ENCODE data around the gene C1orf52. TPM values are rescaled to one million over a fixed set of nuclear protein-coding genes. Genes with fewer than 3 reads are reported as not detected.

C1orf52 gene
- total RNA-seq, 1 donor from 2014 or later, result 55.8 TPM

GRCh38 chr1:85240174-85240601, 19.3 kb downstream of the C1orf52 start:
- no peaks in the 10 kb centered on the region for H3K79me2 ChIP-seq (ENCODE audit: low read depth)
- H3K27ac ChIP-seq, result peak overlapping the region; percentile 50
- TF ChIP-seq EZH2phosphoT487 (IDR thresholded peaks at IDR 0.05), result no peak
- no peak for TF ChIP-seq EZH2 (IDR thresholded peaks at IDR 0.05)
- TF ChIP-seq, protein P1, sequence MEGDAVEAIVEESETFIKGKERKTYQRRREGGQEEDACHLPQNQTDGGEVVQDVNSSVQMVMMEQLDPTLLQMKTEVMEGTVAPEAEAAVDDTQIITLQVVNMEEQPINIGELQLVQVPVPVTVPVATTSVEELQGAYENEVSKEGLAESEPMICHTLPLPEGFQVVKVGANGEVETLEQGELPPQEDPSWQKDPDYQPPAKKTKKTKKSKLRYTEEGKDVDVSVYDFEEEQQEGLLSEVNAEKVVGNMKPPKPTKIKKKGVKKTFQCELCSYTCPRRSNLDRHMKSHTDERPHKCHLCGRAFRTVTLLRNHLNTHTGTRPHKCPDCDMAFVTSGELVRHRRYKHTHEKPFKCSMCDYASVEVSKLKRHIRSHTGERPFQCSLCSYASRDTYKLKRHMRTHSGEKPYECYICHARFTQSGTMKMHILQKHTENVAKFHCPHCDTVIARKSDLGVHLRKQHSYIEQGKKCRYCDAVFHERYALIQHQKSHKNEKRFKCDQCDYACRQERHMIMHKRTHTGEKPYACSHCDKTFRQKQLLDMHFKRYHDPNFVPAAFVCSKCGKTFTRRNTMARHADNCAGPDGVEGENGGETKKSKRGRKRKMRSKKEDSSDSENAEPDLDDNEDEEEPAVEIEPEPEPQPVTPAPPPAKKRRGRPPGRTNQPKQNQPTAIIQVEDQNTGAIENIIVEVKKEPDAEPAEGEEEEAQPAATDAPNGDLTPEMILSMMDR (IDR thresholded peaks at IDR 0.05), result peak; percentile 18
- Mint-ChIP-seq H3K9me3 (no peaks in the 10 kb centered on the region), H3K36me3 (no peaks in the 10 kb centered on the region), H3K4me1 (peaks cover 7% of the 10 kb centered on the region), H3K27me3 (ENCODE audit: insufficient read depth, low read depth) (no peaks in the 10 kb centered on the region), H3K4me3 (no peak overlapping the region), H3K27ac (no peak overlapping the region)
- no peaks in the 10 kb centered on the region for H3K9me3 ChIP-seq (ENCODE audit: low read depth)
- peak; percentile 41 for DNase-seq (ENCODE audit: low spot score)
- H3K9ac ChIP-seq, result no peak overlapping the region
- H3F3A ChIP-seq (ENCODE audit: low read depth), result peaks cover 35% of the 10 kb centered on the region
- H3K4me1 ChIP-seq, result peaks cover 36% of the 10 kb centered on the region
- H4K20me1 ChIP-seq (ENCODE audit: low read depth), result no peaks in the 10 kb centered on the region
- no peaks in the 10 kb centered on the region for H3K27me3 ChIP-seq
- H3K4me2 ChIP-seq, result peak overlapping the region; percentile 9
- H3K36me3 ChIP-seq, result no peaks in the 10 kb centered on the region
- H2AFZ ChIP-seq (replicated peaks), result peak overlapping the region; percentile 79
- no peak overlapping the region for H3K4me3 ChIP-seq

DNA sequence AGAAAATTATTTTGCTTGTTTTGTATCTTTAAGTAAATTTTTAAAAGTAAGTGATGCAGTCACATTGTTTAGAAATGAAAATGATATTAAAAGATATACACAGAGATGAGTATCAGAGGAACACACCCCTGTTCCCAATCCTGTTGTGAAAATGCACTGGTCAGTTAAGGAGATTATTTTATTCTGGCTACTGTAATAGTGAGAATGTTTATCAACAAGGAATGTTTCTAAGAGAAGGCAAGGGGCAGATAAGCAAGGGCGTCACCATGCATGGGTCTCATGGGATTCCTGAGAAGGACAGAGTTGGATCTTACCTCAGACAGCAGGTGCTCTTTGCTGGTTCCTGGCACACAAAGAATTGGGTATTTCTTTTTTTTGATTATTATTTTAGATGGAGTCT, 21.8 kb downstream of the C1orf52 start:
- Mint-ChIP-seq H3K27ac (no peak overlapping the region), H3K4me3 (no peak overlapping the region), H3K27me3 (ENCODE audit: insufficient read depth, low read depth) (no peaks in the 10 kb centered on the region), H3K4me1 (peaks cover 3% of the 10 kb centered on the region), H3K36me3 (no peaks in the 10 kb centered on the region), H3K9me3 (no peaks in the 10 kb centered on the region)
- Histone ChIP-seq H4K20me1 (ENCODE audit: low read depth) (no peaks in the 10 kb centered on the region), H3K4me2 (no peak overlapping the region), H3K27me3 (no peaks in the 10 kb centered on the region), H3K79me2 (ENCODE audit: low read depth) (no peaks in the 10 kb centered on the region), H3K9ac (no peak overlapping the region), H2AFZ (replicated peaks) (no peak overlapping the region), H3F3A (ENCODE audit: low read depth) (peaks cover 16% of the 10 kb centered on the region), H3K36me3 (no peaks in the 10 kb centered on the region), H3K27ac (no peak overlapping the region), H3K4me1 (peaks cover 14% of the 10 kb centered on the region), H3K9me3 (ENCODE audit: low read depth) (no peaks in the 10 kb centered on the region), H3K4me3 (no peak overlapping the region)
- no peak for TF ChIP-seq EZH2 (IDR thresholded peaks at IDR 0.05)
- TF ChIP-seq, protein P1 (IDR thresholded peaks at IDR 0.05), result no peak
- TF ChIP-seq EZH2phosphoT487 (IDR thresholded peaks at IDR 0.05), result no peak
- no peak for DNase-seq (ENCODE audit: low spot score)

DNA sequence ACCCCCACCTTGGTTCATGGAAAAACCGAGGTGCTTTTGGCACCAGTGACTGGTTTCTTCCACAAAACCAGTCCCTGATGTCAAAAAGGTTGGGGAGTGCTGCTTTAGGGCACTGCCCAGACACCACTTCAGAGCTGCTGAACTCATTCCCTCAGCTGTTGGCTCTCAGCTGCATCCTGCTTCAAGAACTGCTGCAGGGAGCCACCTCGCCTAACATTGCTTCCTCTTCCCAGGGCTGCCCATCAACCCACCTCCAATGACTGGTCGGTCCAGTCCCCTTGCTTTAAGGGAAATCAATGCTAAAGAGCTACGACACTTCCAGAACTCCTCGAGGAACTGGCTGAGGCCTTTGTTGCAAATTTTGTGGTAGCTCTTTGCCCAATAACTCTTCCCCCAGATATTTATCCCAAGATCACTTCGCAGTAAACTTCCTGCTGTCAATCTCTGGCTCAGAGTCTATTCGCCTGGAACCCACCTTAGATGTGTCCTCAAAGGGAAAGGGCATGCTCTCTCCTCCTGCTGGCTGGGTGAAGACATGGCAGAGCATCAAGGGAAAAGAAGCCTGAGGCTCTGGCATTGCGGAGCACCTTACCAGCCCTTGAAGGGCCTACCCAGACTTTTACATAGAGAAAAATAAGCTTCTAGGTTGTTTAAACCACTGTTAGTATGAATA, 29.0 kb downstream of the C1orf52 start:
- TF ChIP-seq EZH2 (IDR thresholded peaks at IDR 0.05) (no peak), EZH2phosphoT487 (IDR thresholded peaks at IDR 0.05) (no peak)
- TF ChIP-seq, protein P1 (IDR thresholded peaks at IDR 0.05), result peak; percentile 38
- no peaks in the 10 kb centered on the region for H3F3A ChIP-seq (ENCODE audit: low read depth)
- H3K9me3 Mint-ChIP-seq, result no peaks in the 10 kb centered on the region
- H3K27ac Mint-ChIP-seq, result no peak overlapping the region
- no peaks in the 10 kb centered on the region for H3K36me3 Mint-ChIP-seq
- no peak overlapping the region for H3K27ac ChIP-seq
- H3K4me3 ChIP-seq, result no peak overlapping the region
- H3K27me3 Mint-ChIP-seq (ENCODE audit: insufficient read depth, low read depth), result no peaks in the 10 kb centered on the region
- H3K79me2 ChIP-seq (ENCODE audit: low read depth), result no peaks in the 10 kb centered on the region
- H3K4me3 Mint-ChIP-seq, result no peak overlapping the region
- peak; percentile 6 for DNase-seq (ENCODE audit: low spot score)
- no peak overlapping the region for H2AFZ ChIP-seq (replicated peaks)
- peaks cover 9% of the 10 kb centered on the region for H3K4me1 ChIP-seq
- no peak overlapping the region for H3K4me2 ChIP-seq
- H3K4me1 Mint-ChIP-seq, result peaks cover 9% of the 10 kb centered on the region
- H4K20me1 ChIP-seq (ENCODE audit: low read depth), result no peaks in the 10 kb centered on the region
- H3K27me3 ChIP-seq, result no peaks in the 10 kb centered on the region
- H3K9ac ChIP-seq, result no peak overlapping the region
- H3K9me3 ChIP-seq (ENCODE audit: low read depth), result no peaks in the 10 kb centered on the region
- H3K36me3 ChIP-seq, result no peaks in the 10 kb centered on the region
